Endothelial cell of umbilical vein (primary cell): ENCODE results near the gene TUFT1. TPM values are rescaled to one million over a fixed set of nuclear protein-coding genes. Genes with fewer than 3 reads are reported as not detected.

ENCODE experiments used
- BruUV-seq: library from RNA; stranded (reverse); fragments of 400-500 nt; replicated peaks from 2 replicates; lab custom pipeline; 2021; lab: Mats Ljungman, UMichigan
- CTCF ChIA-PET: fragments of 300-600, 350-600 bp; sonication (Branson Sonifier 250); formaldehyde crosslinking; loops from one replicate; lab custom pipeline; 2021; ENCODE audit warnings: antibody characterized with exemption, inconsistent platforms; lab: Charles Lee
- POLR2A ChIA-PET: fragments of 300-600, 350-600 bp; sonication (Branson Sonifier 250); formaldehyde crosslinking; loops from one replicate; lab custom pipeline; 2021; ENCODE audit warnings: antibody characterized with exemption, inconsistent platforms; lab: Charles Lee
- DNase-seq: peaks from one replicate; pipeline ENCODE4 v3.0.0-alpha.2; 2011; ENCODE audit warnings: low read depth, low spot score
- FAIRE-seq: peaks from 2 replicates; lab custom pipeline; 2011; peaks lifted over from hg19 to GRCh38; lab: Jason Lieb, UNC
- H2AFZ ChIP-seq: 2 replicates; pipeline ENCODE4 v1.6.0; 2012; ENCODE audit warnings: low read depth, low read length, control low read depth, inconsistent platforms
- H3K27ac ChIP-seq: 2 replicates; pipeline ENCODE4 v1.5.1; 2011; ENCODE audit warnings: low read depth, mild to moderate bottlenecking, control low read depth, low read length, moderate library complexity; ENCODE audit not compliant: insufficient read depth
- H3K27me3 ChIP-seq, 2 experiments: 2 replicates each; pipeline versions ENCODE4 v1.6.0 to v1.6.1; 2011; ENCODE audit warnings: low read length in 2 of 2, mixed read lengths in 1 of 2; ENCODE audit not compliant: control insufficient read depth in 2 of 2, insufficient read depth in 2 of 2
- H3K36me3 ChIP-seq, 2 experiments: 2 replicates in 1 of 2; 3 replicates in 1 of 2; pipeline ENCODE4 v1.5.1; 2011; ENCODE audit warnings: low read length in 2 of 2, mild to moderate bottlenecking in 1 of 2, moderate library complexity in 1 of 2; ENCODE audit not compliant: control insufficient read depth in 2 of 2, insufficient read depth in 2 of 2; ENCODE audit errors: extremely low read depth in 1 of 2
- H3K4me1 ChIP-seq: 3 replicates; pipeline ENCODE4 v1.5.1; 2011; ENCODE audit warnings: mild to moderate bottlenecking, low read length; ENCODE audit not compliant: control insufficient read depth, insufficient read depth; ENCODE audit errors: extremely low read depth
- H3K4me2 ChIP-seq: 2 replicates; pipeline ENCODE4 v1.6.1; 2011; ENCODE audit warnings: low read length, control low read depth, mixed read lengths; ENCODE audit not compliant: insufficient read depth
- H3K4me3 ChIP-seq, 3 experiments: fragments of 200-600 bp in 1 of 3; sonication (generic), shearing (Covaris generic) in 1 of 3; replicated peaks in 1 of 3; 2 replicates each; pipeline ENCODE4 v1.5.1; 2011 to 2016; ENCODE audit warnings: control low read depth in 3 of 3, low read length in 3 of 3, mild to moderate bottlenecking in 2 of 3, inconsistent platforms in 1 of 3, low read depth in 1 of 3, moderate library complexity in 1 of 3; ENCODE audit not compliant: insufficient read depth in 1 of 3
- H3K79me2 ChIP-seq: 2 replicates; pipeline ENCODE4 v1.6.0; 2012; ENCODE audit warnings: low read length, inconsistent platforms; ENCODE audit not compliant: control insufficient read depth, insufficient read depth
- H3K9ac ChIP-seq: replicated peaks from 2 replicates; pipeline ENCODE3; 2011; ENCODE audit warnings: low read length, control low read depth; ENCODE audit not compliant: insufficient read depth; ENCODE audit errors: extremely low read depth
- H3K9me1 ChIP-seq: replicated peaks from 3 replicates; pipeline ENCODE4 v1.6.0; 2011; ENCODE audit warnings: mild to moderate bottlenecking, low read length; ENCODE audit not compliant: control insufficient read depth, insufficient read depth; ENCODE audit errors: extremely low read depth
- H3K9me3 ChIP-seq: replicated peaks from 2 replicates; pipeline ENCODE4 v1.5.1; 2012; ENCODE audit warnings: low read length, inconsistent platforms; ENCODE audit not compliant: control insufficient read depth, insufficient read depth
- H4K20me1 ChIP-seq: replicated peaks from 2 replicates; pipeline ENCODE3; 2011; ENCODE audit warnings: mild to moderate bottlenecking, low read length; ENCODE audit not compliant: control insufficient read depth, insufficient read depth; ENCODE audit errors: extremely low read depth
- CTCF ChIP-seq, 2 donors: IDR thresholded peaks; 1 replicate in 1 of 2; 2 replicates in 1 of 2; pipeline ENCODE4 v1.5.1; 2011; ENCODE audit warnings: low read length in 2 of 2, mild to moderate bottlenecking in 2 of 2, moderate library complexity in 2 of 2, control low read depth in 1 of 2, inconsistent platforms in 1 of 2, low read depth in 1 of 2; ENCODE audit not compliant: insufficient read depth in 1 of 2; ENCODE audit errors: extremely low read depth in 1 of 2
- FOS ChIP-seq: IDR thresholded peaks from 2 replicates; pipeline ENCODE4 v1.6.1; 2011; ENCODE audit warnings: mild to moderate bottlenecking, low read length, moderate library complexity, borderline replicate concordance; ENCODE audit not compliant: insufficient read depth
- JUN ChIP-seq: IDR thresholded peaks from 2 replicates; pipeline ENCODE4 v1.6.1; 2011; ENCODE audit warnings: borderline replicate concordance, low read depth; ENCODE audit not compliant: insufficient read length, insufficient read depth
- MAX ChIP-seq: IDR thresholded peaks from 2 replicates; pipeline ENCODE4 v1.6.1; 2011; ENCODE audit not compliant: insufficient read depth, insufficient read length
- POLR2A ChIP-seq: IDR thresholded peaks from 2 replicates; pipeline ENCODE4 v1.6.1; 2012; ENCODE audit warnings: low read depth, mild to moderate bottlenecking, control low read depth, low read length
- POLR2AphosphoS5 ChIP-seq: IDR thresholded peaks from 2 replicates; pipeline ENCODE4 v1.6.1; 2012; ENCODE audit warnings: low read depth, mild to moderate bottlenecking, control low read depth, low read length, moderate library complexity; ENCODE audit not compliant: insufficient read depth
- dilution Hi-C: fragments of 300-500 bp; cut with MboI; formaldehyde crosslinking; loops from one replicate; pipeline ENCODE4 v1.15.0; 2019; ENCODE audit warnings: low sequenced_read_pairs; ENCODE audit not compliant: extremely low pct_ligation_motif_present
- intact Hi-C: fragments of 100-400 bp; cut with micrococcal nuclease; formaldehyde crosslinking; loops from one replicate; pipeline ENCODE4 v1.10.0; 2022
- polyA plus RNA-seq, 4 experiments: library from polyadenylated mRNA; depleted of rRNA in 3 of 4; stranded (reverse) in 3 of 4; unstranded in 1 of 4; fragments of >200 nt; gene quantifications; 2 replicates each; pipeline versions ENCODE4 v1.2.1 to v1.2.3, GENCODE V29; 2011 to 2012; ENCODE audit warnings: missing spikeins in 1 of 4
- total RNA-seq: library from RNA; stranded (reverse); gene quantifications from 2 replicates; pipeline ENCODE4 v1.2.3, GENCODE V29; 2021

TUFT1 gene
- total and polyA plus RNA-seq, 2 donors (not counting 3 experiments of a cell fraction or from before 2014, with no cell fraction given): 4.3 to 5.1 TPM

GRCh38 chr1:151584780-151585179 lies 44.7 kb downstream of the TUFT1 start:
- Histone ChIP-seq H3K4me1 (no peaks in the 10 kb centered on the region), H3K9me1 (no peaks in the 10 kb centered on the region), H3K27me3 (no peaks in the 10 kb centered on the region), H3K4me3 (no peak overlapping the region), H3K9me3 (no peaks in the 10 kb centered on the region), H3K9ac (no peak overlapping the region), H3K4me2 (no peak overlapping the region), H4K20me1 (no peaks in the 10 kb centered on the region), H3K79me2 (no peaks in the 10 kb centered on the region), H3K27ac (no peak overlapping the region), H3K36me3 (no peaks in the 10 kb centered on the region), H2AFZ (no peak overlapping the region)
- POLR2A ChIA-PET: no interaction called here
- intact Hi-C loops (no loop called here), dilution Hi-C loops (no loop called here)
- FAIRE-seq (no peak), DNase-seq (no peak)
- BruUV-seq: no TSS peak
- CTCF ChIA-PET: no interaction called here
- no peak for TF ChIP-seq FOS
- no peak for TF ChIP-seq POLR2AphosphoS5
- no peak for TF ChIP-seq POLR2A
- no peak for TF ChIP-seq MAX
- TF ChIP-seq JUN: no peak
- no peak for TF ChIP-seq CTCF (IDR thresholded peaks at IDR 0.05; ENCODE audit: extremely low read depth in 1 of 2, insufficient read depth in 1 of 2, low read depth in 1 of 2, low read length in 2 of 2)
